Measurements from ENCODE around the gene EIF4E1B. TPM values are rescaled to one million over a fixed set of nuclear protein-coding genes. Genes with fewer than 3 reads are reported as not detected.

Gene EIF4E1B
- total RNA-seq, 1 donor from 2014 or later: not detected

DNA sequence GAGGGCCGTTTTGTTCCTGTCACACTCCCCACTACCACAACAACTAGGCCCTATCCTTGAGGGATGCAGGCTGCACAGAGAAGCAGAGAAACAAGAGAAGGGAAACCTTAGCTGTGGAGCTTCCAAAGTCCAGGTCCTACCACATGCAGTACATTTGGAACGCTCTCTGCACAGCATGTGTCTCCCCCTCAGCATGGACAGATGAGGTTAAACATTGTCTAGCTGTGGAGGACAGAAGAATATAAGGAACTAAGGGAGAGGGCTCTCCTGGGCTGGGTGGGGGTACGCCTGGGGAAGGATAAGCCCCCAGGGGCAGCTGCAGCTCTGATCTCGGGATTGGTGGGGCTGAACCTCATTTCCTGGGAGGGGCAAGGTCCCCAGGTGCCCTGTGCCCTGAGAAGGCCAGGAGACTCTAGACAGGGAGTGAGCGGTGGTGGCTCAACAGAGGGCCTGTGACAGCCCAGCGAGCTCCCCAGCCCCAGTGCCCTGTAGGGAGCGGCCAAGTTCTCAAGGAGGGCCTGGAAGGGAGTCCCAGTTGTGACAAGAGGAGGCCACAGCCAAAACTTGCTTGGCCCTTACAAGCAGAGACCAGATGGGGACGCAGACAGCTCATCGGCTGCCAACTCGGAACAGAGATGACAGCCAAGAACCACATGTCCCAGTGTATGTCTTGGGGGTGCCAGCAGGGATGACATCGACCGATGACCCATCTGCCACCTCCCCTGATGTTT is 46.9 kb downstream of the EIF4E1B start:
- H3K27me3 Mint-ChIP-seq: peaks cover 20% of the 10 kb centered on the region
- peaks cover 5% of the 10 kb centered on the region for H3K4me1 Mint-ChIP-seq (ENCODE audit: unreplicated experiment)
- no peak overlapping the region for H3K27ac Mint-ChIP-seq
- H3K36me3 Mint-ChIP-seq: no peaks in the 10 kb centered on the region
- TF ChIP-seq, protein P1, sequence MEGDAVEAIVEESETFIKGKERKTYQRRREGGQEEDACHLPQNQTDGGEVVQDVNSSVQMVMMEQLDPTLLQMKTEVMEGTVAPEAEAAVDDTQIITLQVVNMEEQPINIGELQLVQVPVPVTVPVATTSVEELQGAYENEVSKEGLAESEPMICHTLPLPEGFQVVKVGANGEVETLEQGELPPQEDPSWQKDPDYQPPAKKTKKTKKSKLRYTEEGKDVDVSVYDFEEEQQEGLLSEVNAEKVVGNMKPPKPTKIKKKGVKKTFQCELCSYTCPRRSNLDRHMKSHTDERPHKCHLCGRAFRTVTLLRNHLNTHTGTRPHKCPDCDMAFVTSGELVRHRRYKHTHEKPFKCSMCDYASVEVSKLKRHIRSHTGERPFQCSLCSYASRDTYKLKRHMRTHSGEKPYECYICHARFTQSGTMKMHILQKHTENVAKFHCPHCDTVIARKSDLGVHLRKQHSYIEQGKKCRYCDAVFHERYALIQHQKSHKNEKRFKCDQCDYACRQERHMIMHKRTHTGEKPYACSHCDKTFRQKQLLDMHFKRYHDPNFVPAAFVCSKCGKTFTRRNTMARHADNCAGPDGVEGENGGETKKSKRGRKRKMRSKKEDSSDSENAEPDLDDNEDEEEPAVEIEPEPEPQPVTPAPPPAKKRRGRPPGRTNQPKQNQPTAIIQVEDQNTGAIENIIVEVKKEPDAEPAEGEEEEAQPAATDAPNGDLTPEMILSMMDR (conservative IDR thresholded peaks at IDR 0.05): no peak
- H3K4me3 Mint-ChIP-seq: no peak overlapping the region
- H3K9me3 Mint-ChIP-seq: no peaks in the 10 kb centered on the region
- no peak for DNase-seq (ENCODE audit: extremely low spot score, unreplicated experiment)

DNA sequence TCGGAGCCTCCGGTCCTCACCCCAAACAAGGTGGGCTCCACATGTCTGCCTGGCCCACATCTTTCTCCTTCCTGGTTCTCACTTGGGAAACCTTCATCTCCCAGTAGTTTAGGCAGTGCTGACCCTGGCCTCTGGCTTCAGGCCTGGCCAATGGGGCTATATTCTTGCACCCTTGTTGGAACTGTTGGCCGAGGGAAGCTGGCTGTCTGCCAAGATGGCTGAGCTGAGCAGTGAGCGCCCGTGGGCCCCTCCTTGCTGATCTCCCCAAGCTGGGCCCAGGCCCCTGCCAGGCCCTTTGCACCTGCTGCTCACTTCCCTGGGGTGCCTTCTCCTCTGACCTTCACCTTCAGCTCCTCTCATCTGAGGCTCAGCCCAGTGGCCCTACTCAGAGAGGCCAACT is 48.1 kb downstream of the EIF4E1B start:
- TF ChIP-seq, protein P1 (conservative IDR thresholded peaks at IDR 0.05): no peak
- H3K36me3 Mint-ChIP-seq: no peaks in the 10 kb centered on the region
- no peak overlapping the region for H3K4me3 Mint-ChIP-seq
- H3K27me3 Mint-ChIP-seq: peaks cover 27% of the 10 kb centered on the region
- H3K27ac Mint-ChIP-seq: no peak overlapping the region
- no peaks in the 10 kb centered on the region for H3K9me3 Mint-ChIP-seq
- DNase-seq (ENCODE audit: extremely low spot score, unreplicated experiment): no peak
- peaks cover 5% of the 10 kb centered on the region for H3K4me1 Mint-ChIP-seq (ENCODE audit: unreplicated experiment)

DNA sequence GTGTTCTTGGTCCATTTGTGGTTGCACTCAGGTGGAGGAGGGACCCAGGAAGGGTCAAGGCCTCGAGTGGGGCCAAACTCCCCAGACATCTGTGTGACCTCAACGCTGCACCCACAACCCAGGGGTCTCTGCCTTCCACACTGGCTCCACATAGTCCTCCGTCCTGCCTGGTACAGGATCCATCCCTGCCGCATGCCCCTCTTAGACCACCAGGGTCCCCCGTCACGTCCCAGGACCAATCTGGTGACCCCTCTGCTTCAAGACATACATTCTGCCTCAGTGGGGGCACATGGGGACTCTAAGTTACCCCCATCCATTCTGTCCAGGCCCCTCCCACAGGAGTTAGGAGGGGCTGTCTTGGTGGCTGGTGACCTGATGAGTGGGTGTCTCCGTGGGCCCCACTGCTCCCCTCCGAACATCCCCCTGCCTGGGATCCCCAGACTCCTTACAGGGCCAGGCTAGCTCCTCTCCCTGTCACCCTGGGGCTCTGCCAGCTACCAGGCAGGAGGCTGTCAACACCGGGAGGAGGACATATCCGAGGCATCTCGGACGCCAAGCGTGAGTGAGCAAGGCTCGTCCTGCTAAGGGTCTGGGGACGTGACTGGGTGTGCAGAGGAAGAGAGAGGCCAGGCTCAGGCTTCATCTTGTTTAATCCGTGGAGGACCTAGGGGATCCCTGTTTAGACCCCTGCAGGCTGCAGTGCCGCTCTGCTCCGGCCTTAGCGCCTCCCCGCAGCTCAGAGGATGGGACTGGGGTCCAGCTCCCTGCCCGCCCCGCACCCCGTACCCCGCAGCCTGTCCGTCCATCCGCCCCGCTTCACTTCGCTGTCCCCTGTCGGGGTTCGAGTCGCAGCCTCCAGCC is 49.1 kb downstream of the EIF4E1B start:
- peaks cover 34% of the 10 kb centered on the region for H3K27me3 Mint-ChIP-seq
- H3K4me1 Mint-ChIP-seq (ENCODE audit: unreplicated experiment): peaks cover 5% of the 10 kb centered on the region
- no peak overlapping the region for H3K27ac Mint-ChIP-seq
- DNase-seq (ENCODE audit: extremely low spot score, unreplicated experiment): no peak
- H3K9me3 Mint-ChIP-seq: no peaks in the 10 kb centered on the region
- no peaks in the 10 kb centered on the region for H3K36me3 Mint-ChIP-seq
- TF ChIP-seq, protein P1 (conservative IDR thresholded peaks at IDR 0.05): no peak
- H3K4me3 Mint-ChIP-seq: no peak overlapping the region

DNA sequence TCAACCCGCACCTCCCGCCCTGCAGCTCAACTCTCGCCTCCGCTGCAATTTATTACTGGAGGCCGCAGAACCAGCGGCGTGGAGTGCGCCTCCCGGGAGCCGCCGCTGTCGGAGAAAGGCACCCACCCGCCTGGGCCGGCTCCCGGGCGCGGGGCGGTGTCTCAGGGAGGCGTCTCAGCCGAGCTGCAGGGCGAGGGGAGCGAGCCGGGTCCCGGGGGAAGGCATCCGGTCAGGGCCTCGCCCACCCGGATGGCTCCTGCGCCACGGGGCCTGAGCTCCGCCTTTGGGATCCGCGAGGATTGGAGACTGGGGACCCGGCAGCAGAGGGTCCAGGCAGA is 49.7 kb downstream of the EIF4E1B start:
- no peak for DNase-seq (ENCODE audit: extremely low spot score, unreplicated experiment)
- H3K27ac Mint-ChIP-seq: no peak overlapping the region
- no peak overlapping the region for H3K4me3 Mint-ChIP-seq
- peaks cover 37% of the 10 kb centered on the region for H3K27me3 Mint-ChIP-seq
- H3K36me3 Mint-ChIP-seq: no peaks in the 10 kb centered on the region
- peaks cover 4% of the 10 kb centered on the region for H3K9me3 Mint-ChIP-seq
- peaks cover 5% of the 10 kb centered on the region for H3K4me1 Mint-ChIP-seq (ENCODE audit: unreplicated experiment)
- TF ChIP-seq, protein P1 (conservative IDR thresholded peaks at IDR 0.05): no peak

DNA sequence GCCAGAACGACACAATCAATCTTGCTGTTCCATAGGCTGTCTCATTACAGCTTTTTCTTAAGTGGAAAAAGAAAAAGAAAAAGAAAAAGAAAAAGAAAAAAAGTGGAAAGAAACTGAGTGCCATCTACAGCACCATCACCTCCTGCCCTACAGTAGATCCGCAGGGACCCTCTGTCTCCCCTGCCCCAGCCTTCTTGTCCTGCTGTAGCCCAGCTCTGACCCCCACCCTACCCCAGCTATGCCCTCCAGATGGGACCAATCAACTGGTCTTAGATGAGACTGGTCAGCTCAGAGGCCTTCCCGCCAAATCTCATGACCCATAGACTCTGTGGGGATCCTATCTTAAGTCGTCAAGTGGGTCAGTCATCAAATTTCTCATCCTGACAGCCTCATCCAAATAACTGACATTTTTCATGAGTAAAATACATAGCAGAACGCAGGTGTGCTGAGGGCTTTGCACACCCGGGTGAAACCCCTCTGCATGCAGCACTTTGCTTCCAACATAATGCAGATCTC is 51.6 kb downstream of the EIF4E1B start:
- no peak overlapping the region for H3K27ac Mint-ChIP-seq
- H3K4me1 Mint-ChIP-seq (ENCODE audit: unreplicated experiment): no peaks in the 10 kb centered on the region
- DNase-seq (ENCODE audit: extremely low spot score, unreplicated experiment): no peak
- no peak overlapping the region for H3K4me3 Mint-ChIP-seq
- peaks cover 41% of the 10 kb centered on the region for H3K27me3 Mint-ChIP-seq
- peaks cover 5% of the 10 kb centered on the region for H3K9me3 Mint-ChIP-seq
- TF ChIP-seq, protein P1 (conservative IDR thresholded peaks at IDR 0.05): no peak
- H3K36me3 Mint-ChIP-seq: no peaks in the 10 kb centered on the region
